Activated CD4-positive, alpha-beta T cell treated with anti-CD3 and anti-CD28 coated beads for 48 hours (primary cell): ENCODE results near the gene MAN1A2.
"Not testable (repeated sequence)": the region's sequence is repeated elsewhere in the genome, so short reads cannot be mapped to it uniquely, and the experiment has no call there.

Experiments used
- DNase-seq: peaks from one replicate; pipeline ENCODE4 v3.0.0-alpha.2; 2020

The MAN1A2 gene

DNA sequence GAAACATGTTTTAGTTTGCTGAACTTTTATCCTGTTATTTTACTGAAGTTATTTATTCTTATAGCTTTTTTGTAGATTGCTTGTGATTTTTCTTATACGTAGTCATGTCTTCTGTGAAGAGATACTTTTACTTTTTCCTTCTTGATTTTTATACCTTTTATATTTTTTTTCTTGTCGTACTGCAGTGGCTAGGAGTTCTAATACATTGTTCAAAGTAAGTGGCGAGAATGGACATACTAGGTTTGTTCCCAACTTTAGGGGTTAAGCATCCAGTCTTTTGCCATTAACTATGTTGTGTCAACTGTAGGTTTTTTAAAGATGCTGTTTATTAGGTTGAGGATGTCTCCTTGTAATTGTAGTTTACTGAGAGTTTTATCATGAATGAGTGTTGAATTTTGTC is 36.3 kb downstream of the MAN1A2 start:
- no peak for DNase-seq

- no peak for DNase-seq
Observed at GRCh38 chr1:117405042-117405441, 37.8 kb downstream of the MAN1A2 start.

DNA sequence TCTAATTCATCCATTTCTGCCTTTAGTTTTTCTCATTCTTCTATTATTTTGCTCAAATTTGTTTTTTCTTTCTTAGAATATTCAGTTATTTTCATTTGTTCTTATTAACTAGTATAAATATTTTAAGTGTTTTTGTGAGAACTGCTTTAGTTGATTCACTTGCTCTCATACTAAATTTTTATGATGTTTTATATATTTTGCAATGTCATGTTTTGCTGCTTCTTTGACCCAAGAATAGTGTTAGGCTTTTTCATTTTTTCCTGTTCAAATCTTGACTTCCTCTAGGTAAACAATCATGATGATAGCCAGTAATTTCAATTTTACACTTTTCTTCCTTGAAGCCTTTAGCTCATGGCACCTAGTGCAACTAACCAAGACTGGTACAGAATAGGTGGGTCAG is 45.2 kb downstream of the MAN1A2 start:
- no peak for DNase-seq

DNA sequence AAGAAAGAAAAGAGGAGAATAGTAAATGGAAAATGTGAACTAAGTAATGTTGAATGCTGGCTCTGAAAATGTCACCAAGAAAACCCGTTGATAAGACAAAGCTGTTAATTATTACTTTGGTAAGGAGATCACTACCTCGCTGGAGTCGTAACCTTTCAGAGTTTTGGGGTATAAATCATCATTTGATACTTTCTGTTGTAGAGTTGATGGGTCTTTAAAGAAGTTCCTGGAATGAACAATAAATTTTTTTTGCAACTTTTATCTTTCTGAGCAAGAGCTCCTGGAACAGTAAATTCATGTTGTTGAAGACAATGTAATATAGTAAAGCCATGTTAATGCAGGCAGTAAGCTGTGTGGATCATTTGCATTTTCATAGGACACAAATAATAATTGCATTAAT is 46.2 kb downstream of the MAN1A2 start:
- DNase-seq = no peak

GRCh38 chr1:117414943-117415342 is 47.7 kb downstream of the MAN1A2 start:
- no peak for DNase-seq

DNA sequence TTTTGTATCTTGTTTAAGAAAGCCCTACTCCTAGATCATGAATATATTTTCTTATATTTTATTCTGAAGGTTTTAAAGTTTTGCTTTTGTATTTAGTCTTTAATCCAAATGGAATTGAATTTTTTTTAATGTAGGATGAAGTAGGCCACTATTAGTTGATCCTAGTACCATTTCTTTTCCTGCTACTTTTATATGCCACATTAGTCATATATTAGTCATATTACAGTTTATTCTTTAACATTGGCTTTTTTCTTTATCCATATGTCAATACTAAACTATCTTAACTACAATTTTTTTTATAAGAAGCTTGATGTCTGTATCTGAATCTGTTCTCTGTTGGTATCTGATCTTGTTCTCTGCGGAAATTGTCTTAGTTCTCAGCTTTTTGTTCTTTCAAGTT is 48.8 kb downstream of the MAN1A2 start:
- no peak for DNase-seq

GRCh38 chr1:117416546-117417125 is 49.4 kb downstream of the MAN1A2 start:
- no peak for DNase-seq

- no peak for DNase-seq
Observed at GRCh38 chr1:117425050-117425734, 57.9 kb downstream of the MAN1A2 start.

GRCh38 chr1:117427297-117427696 is 60.0 kb downstream of the MAN1A2 start:
- no peak for DNase-seq

GRCh38 chr1:117433943-117434342 is 66.7 kb downstream of the MAN1A2 start:
- no peak for DNase-seq

DNA sequence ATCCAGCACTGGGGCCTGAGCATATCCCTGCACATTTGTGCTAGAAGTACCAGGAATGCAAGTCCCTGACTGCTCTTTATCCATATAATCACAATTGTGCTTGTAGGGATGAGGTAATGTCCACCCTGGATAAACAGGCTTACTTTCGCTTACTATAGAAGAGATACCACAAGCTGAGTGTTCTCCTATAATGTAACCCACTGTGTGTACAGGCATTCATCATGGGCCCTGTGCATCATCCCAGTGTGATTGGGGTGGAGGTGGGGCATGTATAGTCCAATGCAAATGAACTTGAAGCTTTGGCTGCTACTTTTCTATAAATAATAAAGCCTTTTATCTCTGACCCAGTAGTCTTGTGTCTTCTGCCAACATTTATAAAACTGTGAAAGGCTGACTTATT is 69.3 kb downstream of the MAN1A2 start:
- no peak for DNase-seq

- DNase-seq = no peak
Observed at GRCh38 chr1:117447661-117448060, 80.4 kb downstream of the MAN1A2 start.

DNA sequence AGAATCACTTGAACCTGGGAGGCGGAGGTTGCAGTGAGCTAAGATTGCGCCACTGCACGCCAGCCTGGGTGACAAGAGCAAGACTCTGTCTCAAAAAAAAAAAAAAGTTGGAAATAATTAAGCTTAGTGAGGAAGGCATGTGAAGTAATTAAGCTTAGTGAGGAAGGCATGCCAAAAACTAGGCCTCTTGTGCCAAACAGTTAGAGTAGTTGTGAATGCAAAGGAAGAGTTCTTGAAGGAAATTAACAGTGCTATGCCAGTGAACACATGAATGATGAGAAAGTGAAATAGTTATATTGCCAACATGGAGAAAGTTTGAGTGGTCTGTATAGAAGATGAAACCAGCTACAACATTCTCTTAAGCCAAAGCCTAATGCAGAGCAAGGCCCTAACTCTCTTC is 85.0 kb downstream of the MAN1A2 start:
- no peak for DNase-seq

DNA sequence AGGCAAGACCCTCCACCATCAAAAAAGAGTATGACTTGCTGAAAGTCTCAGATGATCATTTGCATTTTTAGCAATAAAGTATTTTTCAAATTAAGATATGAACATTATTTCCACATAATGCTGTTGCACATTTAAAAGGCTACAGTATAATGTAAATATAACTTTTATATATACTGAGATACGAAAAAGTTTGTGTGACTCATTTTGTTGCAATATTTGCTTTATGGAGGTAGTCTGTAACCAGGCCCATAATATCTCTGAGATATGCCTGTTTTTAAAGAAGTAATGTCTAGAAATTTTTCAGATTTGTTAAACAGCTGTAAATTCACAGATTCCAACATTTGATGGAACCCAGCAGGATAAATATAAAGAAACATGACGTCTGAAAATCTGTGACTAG is 86.7 kb downstream of the MAN1A2 start:
- no peak for DNase-seq

GRCh38 chr1:117458410-117458809 is 91.2 kb downstream of the MAN1A2 start:
- DNase-seq = not testable (repeated sequence)

- DNase-seq = no peak
Observed at GRCh38 chr1:117466761-117467160, 99.5 kb downstream of the MAN1A2 start.

DNA sequence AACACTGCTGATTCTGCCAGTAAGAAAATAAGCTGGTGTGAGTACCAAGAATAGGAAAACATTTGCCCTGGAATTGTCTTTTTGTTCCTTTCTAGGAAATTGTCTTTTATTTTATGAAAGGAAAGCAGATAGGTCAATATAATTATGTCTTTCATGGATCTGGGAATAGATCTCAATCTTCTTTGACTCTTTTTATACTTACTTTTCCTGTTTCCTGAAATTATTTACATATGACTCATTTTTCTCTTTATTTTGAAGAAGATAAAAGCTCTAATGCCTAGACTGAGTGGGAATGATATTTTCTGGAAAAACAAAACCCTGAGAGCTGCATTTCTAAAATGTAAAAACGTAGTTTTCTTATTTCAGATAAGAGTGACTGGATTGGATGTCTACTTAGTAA is 100.1 kb downstream of the MAN1A2 start:
- DNase-seq = no peak

DNA sequence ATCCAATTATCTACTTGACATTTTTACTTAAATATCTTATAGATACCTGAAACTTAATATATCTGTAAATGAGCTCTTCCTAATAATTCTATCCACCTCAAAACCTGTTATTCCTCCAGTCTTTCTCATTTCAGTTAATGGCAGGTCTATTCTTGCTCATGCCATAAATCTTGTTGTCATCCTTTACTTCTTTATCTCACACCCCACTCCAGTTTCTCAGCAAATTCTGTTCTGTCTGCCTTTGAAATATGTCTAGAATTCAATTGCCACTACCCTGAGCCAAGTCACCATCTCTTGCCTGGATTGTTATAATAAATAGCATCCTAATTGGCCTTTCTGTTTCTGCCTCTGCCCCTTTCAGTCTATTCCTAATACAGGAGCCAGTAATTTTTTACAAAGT is 105.8 kb downstream of the MAN1A2 start:
- no peak for DNase-seq

- not testable (repeated sequence) for DNase-seq
Observed at GRCh38 chr1:117475495-117475894, 108.2 kb downstream of the MAN1A2 start.

- DNase-seq = no peak
Observed at GRCh38 chr1:117479086-117479485, 111.8 kb downstream of the MAN1A2 start.

GRCh38 chr1:117481410-117481809 is 114.2 kb downstream of the MAN1A2 start:
- no peak for DNase-seq

- DNase-seq = no peak
Observed at GRCh38 chr1:117493906-117494305, 126.7 kb downstream of the MAN1A2 start.

DNA sequence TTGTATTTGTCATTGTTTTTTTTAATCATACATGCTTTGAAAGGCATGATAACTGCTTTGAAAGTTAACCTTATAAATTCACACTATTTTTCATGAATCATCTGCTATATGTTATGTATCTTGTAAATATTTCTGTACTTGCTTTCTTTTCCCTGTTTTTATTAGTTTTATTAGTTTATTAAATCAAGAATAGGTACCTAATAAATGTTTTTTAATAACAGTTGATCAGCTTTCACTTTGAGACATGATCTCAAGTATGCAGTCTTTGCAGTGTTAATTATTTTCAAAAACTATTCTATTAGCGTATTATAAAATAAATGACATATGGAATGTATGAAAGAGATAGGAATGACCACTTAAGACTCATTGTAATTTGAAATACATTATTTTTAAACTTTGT is 127.8 kb downstream of the MAN1A2 start:
- DNase-seq = no peak

DNA sequence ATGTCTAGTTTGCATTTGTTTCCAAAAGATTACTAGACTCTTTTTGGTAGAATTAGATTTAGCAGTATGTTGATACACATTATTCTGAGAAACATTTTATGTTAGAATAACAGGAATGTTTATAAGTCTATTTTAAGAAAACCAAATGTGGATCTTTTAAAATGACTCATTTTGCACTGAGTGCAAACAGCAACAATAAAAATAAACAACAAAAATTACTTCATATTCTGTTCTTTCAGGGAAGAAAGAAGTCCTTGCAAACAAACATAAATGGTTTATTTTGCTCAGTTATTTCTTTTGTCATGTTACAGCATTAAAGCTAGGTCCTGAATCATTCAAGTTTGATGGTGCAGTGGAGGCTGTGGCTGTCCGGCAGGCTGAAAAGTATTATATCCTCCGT is 131.8 kb downstream of the MAN1A2 start:
- no peak for DNase-seq

GRCh38 chr1:117500584-117500983 is 133.3 kb downstream of the MAN1A2 start:
- DNase-seq = no peak
